ENCODE results near the gene SIX1. TPM values are rescaled to one million over a fixed set of nuclear protein-coding genes. Genes with fewer than 3 reads are reported as not detected.

Gene SIX1
- total RNA-seq, 4 donors from 2014 or later: 7.1 TPM; not detected in 3

DNA sequence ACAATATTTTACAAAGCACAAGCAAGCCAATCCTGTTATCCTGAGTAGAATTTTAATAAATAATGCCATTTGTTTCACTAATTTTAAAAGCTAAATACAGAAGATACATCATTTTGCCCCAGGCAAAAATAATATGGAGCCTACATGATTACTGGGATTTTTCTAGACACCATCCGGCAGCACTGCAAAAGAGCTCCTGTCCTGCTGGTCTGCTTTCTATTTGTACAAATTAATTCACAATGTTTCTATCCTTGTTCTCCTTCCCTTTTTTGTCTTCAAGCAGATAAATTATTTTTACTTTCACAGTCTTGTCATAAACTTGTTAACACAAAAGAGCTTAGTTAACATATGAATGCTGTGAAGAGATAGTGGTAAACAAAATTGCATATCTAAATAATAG lies 4.6 kb downstream of the SIX1 start:
- DNase-seq: no peak
- H3K9me3 ChIP-seq: no peaks in the 10 kb centered on the region
- H3K4me1 ChIP-seq: peaks cover 0 to 12% of the 10 kb centered on the region in 2 donors
- intact Hi-C loops (cut with DNase I; ENCODE audit: low total_unique reads): no loop called here
- no peaks in the 10 kb centered on the region for H3K36me3 ChIP-seq
- no peak overlapping the region for H3K27ac ChIP-seq
- TF ChIP-seq POLR2A (IDR thresholded peaks at IDR 0.05): no peak
- TF ChIP-seq, protein P1, sequence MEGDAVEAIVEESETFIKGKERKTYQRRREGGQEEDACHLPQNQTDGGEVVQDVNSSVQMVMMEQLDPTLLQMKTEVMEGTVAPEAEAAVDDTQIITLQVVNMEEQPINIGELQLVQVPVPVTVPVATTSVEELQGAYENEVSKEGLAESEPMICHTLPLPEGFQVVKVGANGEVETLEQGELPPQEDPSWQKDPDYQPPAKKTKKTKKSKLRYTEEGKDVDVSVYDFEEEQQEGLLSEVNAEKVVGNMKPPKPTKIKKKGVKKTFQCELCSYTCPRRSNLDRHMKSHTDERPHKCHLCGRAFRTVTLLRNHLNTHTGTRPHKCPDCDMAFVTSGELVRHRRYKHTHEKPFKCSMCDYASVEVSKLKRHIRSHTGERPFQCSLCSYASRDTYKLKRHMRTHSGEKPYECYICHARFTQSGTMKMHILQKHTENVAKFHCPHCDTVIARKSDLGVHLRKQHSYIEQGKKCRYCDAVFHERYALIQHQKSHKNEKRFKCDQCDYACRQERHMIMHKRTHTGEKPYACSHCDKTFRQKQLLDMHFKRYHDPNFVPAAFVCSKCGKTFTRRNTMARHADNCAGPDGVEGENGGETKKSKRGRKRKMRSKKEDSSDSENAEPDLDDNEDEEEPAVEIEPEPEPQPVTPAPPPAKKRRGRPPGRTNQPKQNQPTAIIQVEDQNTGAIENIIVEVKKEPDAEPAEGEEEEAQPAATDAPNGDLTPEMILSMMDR (IDR thresholded peaks at IDR 0.05): no peak
- peaks cover 49 to 96% of the 10 kb centered on the region in 2 donors for H3K27me3 ChIP-seq
- no peak overlapping the region for H3K4me3 ChIP-seq

GRCh38 chr14:60643463-60644314 lies 5.6 kb downstream of the SIX1 start:
- Histone ChIP-seq H3K27ac (no peak overlapping the region), H3K27me3 (peaks cover 44 to 100% of the 10 kb centered on the region in 2 donors), H3K9me3 (no peaks in the 10 kb centered on the region), H3K4me1 (peaks cover 0 to 6% of the 10 kb centered on the region in 2 donors), H3K4me3 (no peak overlapping the region), H3K36me3 (no peaks in the 10 kb centered on the region)
- DNase-seq: no peak
- intact Hi-C loops (cut with DNase I; ENCODE audit: low total_unique reads): no loop called here
- TF ChIP-seq, protein P1 (IDR thresholded peaks at IDR 0.05): no peak
- TF ChIP-seq POLR2A (IDR thresholded peaks at IDR 0.05): no peak

- Histone ChIP-seq H3K4me3 (no peak overlapping the region), H3K4me1 (no peaks in the 10 kb centered on the region), H3K27ac (no peak overlapping the region), H3K27me3 (peaks cover 43 to 100% of the 10 kb centered on the region in 2 donors), H3K36me3 (no peaks in the 10 kb centered on the region), H3K9me3 (no peaks in the 10 kb centered on the region)
- intact Hi-C loops (cut with DNase I; ENCODE audit: low total_unique reads): no loop called here
- no peak for DNase-seq
- TF ChIP-seq, protein P1 (IDR thresholded peaks at IDR 0.05): no peak
- TF ChIP-seq POLR2A (IDR thresholded peaks at IDR 0.05): no peak
These were observed 6.2 kb downstream of the SIX1 start for GRCh38 chr14:60643141-60643462.

GRCh38 chr14:60642270-60643140 lies 6.8 kb downstream of the SIX1 start:
- H3K4me1 ChIP-seq: peaks cover 0 to 4% of the 10 kb centered on the region in 2 donors
- H3K4me3 ChIP-seq: no peak overlapping the region
- H3K27ac ChIP-seq: no peak overlapping the region
- TF ChIP-seq, protein P1 (IDR thresholded peaks at IDR 0.05): no peak
- no peak for TF ChIP-seq POLR2A (IDR thresholded peaks at IDR 0.05)
- peaks cover 38 to 99% of the 10 kb centered on the region in 2 donors for H3K27me3 ChIP-seq
- no peaks in the 10 kb centered on the region for H3K9me3 ChIP-seq
- intact Hi-C loops (cut with DNase I; ENCODE audit: low total_unique reads): no loop called here
- no peaks in the 10 kb centered on the region for H3K36me3 ChIP-seq
- no peak for DNase-seq
